Astrocyte (in vitro differentiated cells and primary cell): ENCODE measurements around the gene ZNF385D. TPM values are rescaled to one million over a fixed set of nuclear protein-coding genes. Genes with fewer than 3 reads are reported as not detected.

Experiments
- DNase-seq: peaks from one replicate; pipeline ENCODE4 v3.0.0-alpha.2; 2010; ENCODE audit warnings: low read depth
- FAIRE-seq: peaks from 2 replicates; lab custom pipeline; 2011; peaks lifted over from hg19 to GRCh38; lab: Jason Lieb, UNC
- H2AFZ ChIP-seq: 2 replicates; pipeline ENCODE4 v1.6.0; 2012; ENCODE audit warnings: low read depth, low read length, inconsistent platforms
- H3K27ac ChIP-seq: 2 replicates; pipeline ENCODE4 v1.5.1; 2011; ENCODE audit warnings: low read depth, low read length, inconsistent platforms
- H3K27me3 ChIP-seq: 2 replicates; pipeline ENCODE4 v1.6.0; 2011; ENCODE audit warnings: low read length, inconsistent platforms; ENCODE audit not compliant: insufficient read depth
- H3K36me3 ChIP-seq: 2 replicates; pipeline ENCODE4 v1.5.1; 2011; ENCODE audit warnings: low read length, inconsistent platforms; ENCODE audit not compliant: insufficient read depth
- H3K4me1 ChIP-seq: 2 replicates; pipeline ENCODE4 v1.5.1; 2011; ENCODE audit warnings: low read length, inconsistent platforms; ENCODE audit not compliant: insufficient read depth
- H3K4me2 ChIP-seq: 2 replicates; pipeline ENCODE4 v1.6.0; 2012; ENCODE audit warnings: low read length, inconsistent platforms
- H3K4me3 ChIP-seq: 2 replicates; pipeline ENCODE4 v1.5.1; 2011; ENCODE audit warnings: low read depth, mild to moderate bottlenecking, low read length, inconsistent platforms; ENCODE audit not compliant: insufficient read depth
- H3K79me2 ChIP-seq: 2 replicates; pipeline ENCODE4 v1.6.0; 2012; ENCODE audit warnings: mild to moderate bottlenecking, low read length, inconsistent platforms; ENCODE audit not compliant: insufficient read depth
- H3K9ac ChIP-seq: 2 replicates; pipeline ENCODE4 v1.6.0; 2012; ENCODE audit warnings: mild to moderate bottlenecking, low read length, inconsistent platforms
- H3K9me3 ChIP-seq: 2 replicates; pipeline ENCODE4 v1.5.1; 2012; ENCODE audit warnings: low read depth, mild to moderate bottlenecking, low read length, inconsistent platforms; ENCODE audit not compliant: insufficient read depth
- H4K20me1 ChIP-seq: 2 replicates; pipeline ENCODE4 v1.6.0; 2012; ENCODE audit warnings: low read length, inconsistent platforms; ENCODE audit not compliant: insufficient read depth
- H3K27ac Mint-ChIP-seq: one replicate; pipeline ENCODE4 v1.8.0; 2021; ENCODE audit warnings: mild to moderate bottlenecking, mixed read lengths; ENCODE audit not compliant: unreplicated experiment
- H3K27me3 Mint-ChIP-seq: one replicate; pipeline ENCODE4 v1.8.0; 2021; ENCODE audit warnings: low read depth, mixed read lengths; ENCODE audit not compliant: unreplicated experiment
- H3K36me3 Mint-ChIP-seq: one replicate; pipeline ENCODE4 v1.8.0; 2021; ENCODE audit warnings: low read depth, mixed read lengths; ENCODE audit not compliant: unreplicated experiment
- H3K4me1 Mint-ChIP-seq: one replicate; pipeline ENCODE4 v1.8.0; 2021; ENCODE audit warnings: low read depth, mixed read lengths; ENCODE audit not compliant: unreplicated experiment
- H3K4me3 Mint-ChIP-seq: one replicate; pipeline ENCODE4 v1.8.0; 2021; ENCODE audit warnings: mild to moderate bottlenecking, moderate library complexity, mixed read lengths; ENCODE audit not compliant: unreplicated experiment
- H3K9me3 Mint-ChIP-seq: one replicate; pipeline ENCODE4 v1.8.0; 2021; ENCODE audit warnings: mild to moderate bottlenecking, mixed read lengths; ENCODE audit not compliant: unreplicated experiment
- CTCF ChIP-seq: IDR thresholded peaks from 2 replicates; pipeline ENCODE4 v1.5.1; 2011; ENCODE audit warnings: low read depth, mild to moderate bottlenecking, inconsistent platforms, low read length, moderate library complexity; ENCODE audit not compliant: insufficient read depth
- EZH2 ChIP-seq: IDR thresholded peaks from 2 replicates; pipeline ENCODE4 v1.6.1; 2012; ENCODE audit warnings: mild to moderate bottlenecking, low read length, inconsistent platforms; ENCODE audit not compliant: insufficient read depth
- total RNA-seq: library from RNA; stranded (reverse); gene quantifications from 2 replicates; pipeline ENCODE4 v1.2.1, GENCODE V29; 2021

The ZNF385D gene
- total RNA-seq, 1 donor from 2014 or later, result 7.8 TPM

GRCh38 chr3:21417991-21418390 lies 333.0 kb downstream of the ZNF385D start:
- H3K27ac Mint-ChIP-seq, result no peak overlapping the region
- H3K4me1 ChIP-seq, result no peaks in the 10 kb centered on the region
- H3K9me3 ChIP-seq, result no peaks in the 10 kb centered on the region
- FAIRE-seq (no peak), DNase-seq (peak; percentile 77)
- H3K4me3 Mint-ChIP-seq, result no peak overlapping the region
- no peak overlapping the region for H3K9ac ChIP-seq
- no peaks in the 10 kb centered on the region for H4K20me1 ChIP-seq
- no peak overlapping the region for H3K4me2 ChIP-seq
- H3K36me3 ChIP-seq, result no peaks in the 10 kb centered on the region
- no peaks in the 10 kb centered on the region for H3K9me3 Mint-ChIP-seq
- no peaks in the 10 kb centered on the region for H3K36me3 Mint-ChIP-seq
- H3K4me1 Mint-ChIP-seq, result no peaks in the 10 kb centered on the region
- no peaks in the 10 kb centered on the region for H3K27me3 ChIP-seq
- H3K4me3 ChIP-seq, result no peak overlapping the region
- no peaks in the 10 kb centered on the region for H3K79me2 ChIP-seq
- no peak overlapping the region for H3K27ac ChIP-seq
- H3K27me3 Mint-ChIP-seq, result no peaks in the 10 kb centered on the region
- TF ChIP-seq CTCF (no peak), EZH2 (no peak)
- H2AFZ ChIP-seq, result no peak overlapping the region

GRCh38 chr3:21414506-21414905 lies 336.5 kb downstream of the ZNF385D start:
- Histone ChIP-seq H3K9ac (no peak overlapping the region), H3K79me2 (no peaks in the 10 kb centered on the region), H4K20me1 (no peaks in the 10 kb centered on the region), H3K4me1 (no peaks in the 10 kb centered on the region), H3K36me3 (no peaks in the 10 kb centered on the region), H3K9me3 (no peaks in the 10 kb centered on the region), H3K27ac (no peak overlapping the region), H3K27me3 (no peaks in the 10 kb centered on the region), H3K4me2 (no peak overlapping the region), H3K4me3 (no peak overlapping the region), H2AFZ (no peak overlapping the region)
- FAIRE-seq (no peak), DNase-seq (no peak)
- H3K9me3 Mint-ChIP-seq, result no peaks in the 10 kb centered on the region
- H3K36me3 Mint-ChIP-seq, result no peaks in the 10 kb centered on the region
- H3K27ac Mint-ChIP-seq, result no peak overlapping the region
- H3K4me3 Mint-ChIP-seq, result no peak overlapping the region
- H3K27me3 Mint-ChIP-seq, result no peaks in the 10 kb centered on the region
- no peak for TF ChIP-seq EZH2
- no peak for TF ChIP-seq CTCF
- H3K4me1 Mint-ChIP-seq, result no peaks in the 10 kb centered on the region

DNA sequence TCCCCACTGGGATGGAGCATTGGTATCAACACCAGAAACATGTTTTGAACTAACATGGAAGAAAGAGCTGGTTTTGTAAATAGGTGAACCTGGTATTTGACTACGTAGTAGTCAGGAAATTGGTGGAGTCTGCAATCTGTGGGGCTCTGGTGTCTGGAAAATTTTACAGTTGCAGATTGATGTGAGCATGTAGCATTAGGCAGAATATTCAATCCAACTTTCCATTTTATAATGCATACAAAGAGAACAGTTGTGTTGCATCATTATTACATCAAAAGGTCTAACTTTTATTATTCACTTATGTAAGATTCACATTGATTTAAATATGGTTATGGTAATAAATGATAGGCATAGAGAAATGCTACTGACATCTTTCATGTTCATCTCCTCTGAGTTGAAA lies 340.0 kb downstream of the ZNF385D start:
- H3K4me2 ChIP-seq, result no peak overlapping the region
- H3K79me2 ChIP-seq, result no peaks in the 10 kb centered on the region
- Mint-ChIP-seq H3K4me3 (no peak overlapping the region), H3K36me3 (no peaks in the 10 kb centered on the region), H3K27ac (no peak overlapping the region), H3K9me3 (no peaks in the 10 kb centered on the region), H3K4me1 (no peaks in the 10 kb centered on the region), H3K27me3 (no peaks in the 10 kb centered on the region)
- no peaks in the 10 kb centered on the region for H4K20me1 ChIP-seq
- no peak overlapping the region for H3K27ac ChIP-seq
- FAIRE-seq (no peak), DNase-seq (no peak)
- H3K4me1 ChIP-seq, result no peaks in the 10 kb centered on the region
- H3K9ac ChIP-seq, result no peak overlapping the region
- H3K4me3 ChIP-seq, result no peak overlapping the region
- no peaks in the 10 kb centered on the region for H3K27me3 ChIP-seq
- H3K36me3 ChIP-seq, result no peaks in the 10 kb centered on the region
- TF ChIP-seq CTCF (no peak), EZH2 (no peak)
- no peaks in the 10 kb centered on the region for H3K9me3 ChIP-seq
- no peak overlapping the region for H2AFZ ChIP-seq
